ENCODE data around the gene MCM10. TPM values are rescaled to one million over a fixed set of nuclear protein-coding genes. Genes with fewer than 3 reads are reported as not detected.

MCM10 gene
- total RNA-seq, 4 donors from 2014 or later: 1.3 to 15.7 (median 4.0) TPM

DNA sequence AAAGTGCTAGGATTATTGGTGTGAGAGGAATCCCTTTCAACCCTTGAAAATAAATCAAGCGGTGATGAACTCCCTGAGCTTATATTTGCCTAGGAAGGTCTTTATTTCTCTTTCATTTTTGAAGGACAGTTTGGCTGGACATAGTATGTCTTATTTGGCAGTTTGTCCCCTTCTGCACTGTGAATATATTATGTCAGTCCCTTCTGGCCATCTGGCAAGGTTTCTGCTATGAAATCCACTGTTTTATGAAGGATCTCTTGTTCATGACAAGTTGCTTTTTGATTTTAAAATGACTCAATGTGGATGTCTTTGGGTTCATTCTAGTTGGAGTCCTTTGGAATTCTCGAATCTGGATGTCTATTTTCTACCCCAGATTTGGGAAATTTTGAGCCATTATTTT lies 21.7 kb upstream of the MCM10 start:
- Histone ChIP-seq H3K9me3 (no peaks in the 10 kb centered on the region), H3K27ac (no peak overlapping the region), H3K36me3 (peaks cover 0 to 83% (median 0%) of the 10 kb centered on the region in 3 donors), H3K27me3 (no peaks in the 10 kb centered on the region), H3K4me1 (no peaks in the 10 kb centered on the region), H3K4me3 (no peak overlapping the region)
- DNase-seq: no peak
- no peak for TF ChIP-seq POLR2A (IDR thresholded peaks at IDR 0.05)
- TF ChIP-seq, protein P1, sequence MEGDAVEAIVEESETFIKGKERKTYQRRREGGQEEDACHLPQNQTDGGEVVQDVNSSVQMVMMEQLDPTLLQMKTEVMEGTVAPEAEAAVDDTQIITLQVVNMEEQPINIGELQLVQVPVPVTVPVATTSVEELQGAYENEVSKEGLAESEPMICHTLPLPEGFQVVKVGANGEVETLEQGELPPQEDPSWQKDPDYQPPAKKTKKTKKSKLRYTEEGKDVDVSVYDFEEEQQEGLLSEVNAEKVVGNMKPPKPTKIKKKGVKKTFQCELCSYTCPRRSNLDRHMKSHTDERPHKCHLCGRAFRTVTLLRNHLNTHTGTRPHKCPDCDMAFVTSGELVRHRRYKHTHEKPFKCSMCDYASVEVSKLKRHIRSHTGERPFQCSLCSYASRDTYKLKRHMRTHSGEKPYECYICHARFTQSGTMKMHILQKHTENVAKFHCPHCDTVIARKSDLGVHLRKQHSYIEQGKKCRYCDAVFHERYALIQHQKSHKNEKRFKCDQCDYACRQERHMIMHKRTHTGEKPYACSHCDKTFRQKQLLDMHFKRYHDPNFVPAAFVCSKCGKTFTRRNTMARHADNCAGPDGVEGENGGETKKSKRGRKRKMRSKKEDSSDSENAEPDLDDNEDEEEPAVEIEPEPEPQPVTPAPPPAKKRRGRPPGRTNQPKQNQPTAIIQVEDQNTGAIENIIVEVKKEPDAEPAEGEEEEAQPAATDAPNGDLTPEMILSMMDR (IDR thresholded peaks at IDR 0.05): no peak

DNA sequence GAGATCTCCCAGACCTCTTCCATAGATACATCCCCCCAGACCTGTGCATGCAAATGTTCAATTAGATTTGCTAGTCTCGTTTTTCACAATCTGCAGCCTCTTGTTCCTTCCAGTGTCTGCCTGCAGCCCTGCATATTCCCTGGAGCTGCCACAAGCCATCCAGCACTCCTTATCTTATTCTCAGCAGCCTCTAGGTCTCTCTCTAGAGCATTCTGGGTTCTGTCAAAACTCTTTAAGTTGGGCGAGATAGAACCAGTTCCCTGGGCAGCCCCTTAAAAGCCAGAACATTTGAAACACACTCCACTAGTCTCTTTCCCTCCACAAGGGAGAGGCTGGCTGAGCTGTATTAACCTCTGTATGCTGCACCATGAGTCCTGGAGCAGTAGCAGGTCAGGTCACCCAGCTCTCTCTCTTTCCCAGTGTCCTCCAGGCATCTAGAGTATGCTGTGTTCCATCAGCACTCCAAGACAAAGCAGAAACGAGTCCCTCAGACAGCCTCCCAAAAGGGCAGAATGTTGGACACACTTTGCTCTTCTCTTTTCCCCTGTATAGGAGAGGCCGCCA lies 20.6 kb upstream of the MCM10 start:
- Histone ChIP-seq H3K9me3 (no peaks in the 10 kb centered on the region), H3K27ac (no peak overlapping the region), H3K27me3 (no peaks in the 10 kb centered on the region), H3K4me1 (no peaks in the 10 kb centered on the region), H3K36me3 (peaks cover 0 to 73% (median 0%) of the 10 kb centered on the region in 3 donors), H3K4me3 (no peak overlapping the region)
- no peak for TF ChIP-seq POLR2A (IDR thresholded peaks at IDR 0.05)
- TF ChIP-seq, protein P1 (IDR thresholded peaks at IDR 0.05): no peak
- no peak for DNase-seq

DNA sequence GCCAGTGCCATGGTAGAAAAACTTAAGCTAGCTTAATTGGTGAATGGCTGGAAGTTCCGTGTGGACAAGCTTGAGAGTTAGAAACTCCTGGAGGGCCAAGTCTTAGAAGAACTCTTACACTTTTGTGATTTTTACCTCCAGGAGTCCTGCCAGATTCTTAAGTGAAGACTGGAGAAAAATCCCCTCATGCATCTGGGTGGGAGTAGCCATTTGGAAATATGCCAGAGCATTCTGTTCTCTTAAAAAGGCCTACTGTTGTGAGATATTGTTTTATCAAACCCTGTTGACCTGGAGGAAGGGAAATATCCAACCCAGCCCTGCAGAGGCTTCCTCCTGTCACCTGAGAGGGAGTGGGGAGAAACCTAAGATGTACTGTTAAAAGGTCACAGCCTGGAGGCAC lies 17.6 kb upstream of the MCM10 start:
- H3K36me3 ChIP-seq: peaks cover 0 to 42% (median 0%) of the 10 kb centered on the region in 3 donors
- H3K27ac ChIP-seq: no peak overlapping the region
- no peak overlapping the region for H3K4me3 ChIP-seq
- H3K27me3 ChIP-seq: no peaks in the 10 kb centered on the region
- H3K4me1 ChIP-seq: no peaks in the 10 kb centered on the region
- TF ChIP-seq POLR2A (IDR thresholded peaks at IDR 0.05): no peak
- TF ChIP-seq, protein P1 (IDR thresholded peaks at IDR 0.05): no peak
- H3K9me3 ChIP-seq: no peaks in the 10 kb centered on the region
- no peak for DNase-seq

DNA sequence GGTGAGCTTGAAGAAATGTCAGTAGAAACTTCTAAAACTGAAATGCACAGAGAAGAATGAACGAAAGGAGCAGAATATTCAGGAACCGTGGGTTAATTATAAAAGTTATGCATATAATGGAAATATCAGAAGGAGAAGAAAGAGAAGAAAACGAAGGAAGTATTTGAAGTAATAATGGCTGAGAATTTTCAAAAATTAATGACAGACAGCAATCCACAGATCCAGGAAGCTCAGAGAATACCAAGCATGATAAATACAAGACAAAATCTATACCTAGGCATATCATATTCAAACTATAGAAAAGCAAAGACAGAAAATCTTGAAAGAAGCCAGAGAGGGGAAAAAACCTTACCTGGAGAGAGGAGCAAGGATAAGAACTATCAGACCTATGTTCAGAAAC lies 16.5 kb upstream of the MCM10 start:
- no peak for DNase-seq
- H3K27ac ChIP-seq: no peak overlapping the region
- TF ChIP-seq, protein P1 (IDR thresholded peaks at IDR 0.05): no peak
- TF ChIP-seq POLR2A (IDR thresholded peaks at IDR 0.05): no peak
- H3K36me3 ChIP-seq: peaks cover 0 to 33% (median 0%) of the 10 kb centered on the region in 3 donors
- H3K4me1 ChIP-seq: no peaks in the 10 kb centered on the region
- H3K9me3 ChIP-seq: no peaks in the 10 kb centered on the region
- no peaks in the 10 kb centered on the region for H3K27me3 ChIP-seq
- H3K4me3 ChIP-seq: no peak overlapping the region

DNA sequence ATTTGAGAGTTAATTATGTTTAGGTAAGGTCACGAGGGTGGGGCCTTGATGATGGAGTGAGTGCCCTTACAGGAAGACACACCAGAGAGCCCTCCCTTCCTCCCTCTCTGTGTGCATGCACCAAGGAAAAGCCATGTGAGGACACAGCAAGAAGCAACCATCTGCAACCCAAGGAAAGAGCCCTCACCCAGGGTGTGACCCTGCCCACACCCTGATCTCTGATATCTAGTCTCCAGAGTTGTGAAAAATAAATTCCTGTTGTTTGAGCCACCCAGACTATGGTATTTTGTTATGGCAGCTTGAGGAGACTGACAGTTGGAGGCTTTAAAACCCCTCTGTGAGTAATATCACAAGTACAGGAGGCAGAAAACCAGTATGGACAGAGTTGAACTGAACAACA lies 15.0 kb upstream of the MCM10 start:
- Histone ChIP-seq H3K27ac (no peak overlapping the region), H3K36me3 (peaks cover 0 to 18% (median 0%) of the 10 kb centered on the region in 3 donors), H3K9me3 (no peaks in the 10 kb centered on the region), H3K4me3 (no peak overlapping the region), H3K27me3 (no peaks in the 10 kb centered on the region), H3K4me1 (no peaks in the 10 kb centered on the region)
- TF ChIP-seq, protein P1 (IDR thresholded peaks at IDR 0.05): no peak
- TF ChIP-seq POLR2A (IDR thresholded peaks at IDR 0.05): no peak
- no peak for DNase-seq

DNA sequence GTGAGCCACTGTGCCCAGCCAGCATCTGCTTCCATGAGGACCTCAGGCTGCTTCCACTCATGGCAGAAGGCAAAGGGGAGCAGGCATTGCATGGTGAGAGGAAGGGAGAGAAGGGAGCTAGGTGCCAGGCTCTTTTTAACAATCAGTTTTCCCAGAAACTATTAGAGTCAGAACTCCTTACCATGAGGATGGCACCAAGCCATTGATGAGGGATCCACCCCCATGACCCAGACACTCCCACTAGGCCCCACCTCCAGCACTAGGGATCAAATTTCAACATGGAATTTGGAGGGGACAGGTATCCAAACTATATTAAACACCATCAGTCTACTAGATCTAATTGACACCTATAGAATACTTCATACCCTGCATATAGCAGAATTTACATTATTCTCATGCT lies 14.2 kb upstream of the MCM10 start:
- no peak for TF ChIP-seq POLR2A (IDR thresholded peaks at IDR 0.05)
- TF ChIP-seq, protein P1 (IDR thresholded peaks at IDR 0.05): no peak
- H3K36me3 ChIP-seq: peaks cover 0 to 10% (median 0%) of the 10 kb centered on the region in 3 donors
- no peaks in the 10 kb centered on the region for H3K9me3 ChIP-seq
- H3K27ac ChIP-seq: no peak overlapping the region
- H3K4me3 ChIP-seq: no peak overlapping the region
- H3K27me3 ChIP-seq: no peaks in the 10 kb centered on the region
- no peaks in the 10 kb centered on the region for H3K4me1 ChIP-seq
- DNase-seq: no peak
